Measurements from ENCODE around the gene NDFIP1. TPM values are rescaled to one million over a fixed set of nuclear protein-coding genes. Genes with fewer than 3 reads are reported as not detected.

The NDFIP1 gene
- total RNA-seq, 1 donor from 2014 or later: 62.1 TPM

DNA sequence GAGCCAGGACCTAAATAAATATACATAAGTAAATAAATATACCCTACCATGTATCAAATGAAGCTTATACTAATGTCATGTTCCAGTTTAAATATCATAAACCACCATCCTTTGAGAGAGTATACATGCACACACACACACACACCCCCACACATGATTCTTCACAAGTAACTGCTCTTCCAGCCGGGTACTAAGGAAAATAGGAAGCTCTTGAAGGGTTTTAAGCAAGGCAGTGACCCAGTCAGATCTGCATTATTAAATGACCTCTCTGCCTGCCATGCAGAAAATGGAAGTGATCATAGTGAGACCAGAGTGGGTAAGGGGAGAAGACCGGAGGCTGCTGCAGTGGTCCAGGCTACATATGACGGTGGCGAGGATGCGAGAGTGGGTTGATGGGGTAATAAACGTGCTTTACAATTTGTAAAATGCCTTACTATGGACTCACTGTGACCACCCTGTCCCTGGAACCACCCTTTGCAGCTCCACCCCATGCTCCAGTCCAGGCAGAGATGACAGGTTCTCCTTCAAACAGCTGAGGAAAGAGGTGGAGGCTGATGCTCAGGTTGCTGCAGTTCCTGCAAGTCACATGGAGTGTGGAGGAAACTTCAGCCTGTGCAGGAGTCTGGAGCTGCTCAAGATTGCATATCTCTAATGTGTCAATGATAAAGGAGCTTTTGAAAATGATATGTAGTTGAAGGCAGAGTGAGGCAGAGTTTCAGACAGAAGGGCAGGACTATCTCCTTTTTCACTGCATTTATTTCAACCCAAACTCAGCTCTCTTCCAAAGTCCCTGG is 38.8 kb upstream of the NDFIP1 start:
- no peak overlapping the region for H3K4me3 ChIP-seq
- TF ChIP-seq, protein P1, sequence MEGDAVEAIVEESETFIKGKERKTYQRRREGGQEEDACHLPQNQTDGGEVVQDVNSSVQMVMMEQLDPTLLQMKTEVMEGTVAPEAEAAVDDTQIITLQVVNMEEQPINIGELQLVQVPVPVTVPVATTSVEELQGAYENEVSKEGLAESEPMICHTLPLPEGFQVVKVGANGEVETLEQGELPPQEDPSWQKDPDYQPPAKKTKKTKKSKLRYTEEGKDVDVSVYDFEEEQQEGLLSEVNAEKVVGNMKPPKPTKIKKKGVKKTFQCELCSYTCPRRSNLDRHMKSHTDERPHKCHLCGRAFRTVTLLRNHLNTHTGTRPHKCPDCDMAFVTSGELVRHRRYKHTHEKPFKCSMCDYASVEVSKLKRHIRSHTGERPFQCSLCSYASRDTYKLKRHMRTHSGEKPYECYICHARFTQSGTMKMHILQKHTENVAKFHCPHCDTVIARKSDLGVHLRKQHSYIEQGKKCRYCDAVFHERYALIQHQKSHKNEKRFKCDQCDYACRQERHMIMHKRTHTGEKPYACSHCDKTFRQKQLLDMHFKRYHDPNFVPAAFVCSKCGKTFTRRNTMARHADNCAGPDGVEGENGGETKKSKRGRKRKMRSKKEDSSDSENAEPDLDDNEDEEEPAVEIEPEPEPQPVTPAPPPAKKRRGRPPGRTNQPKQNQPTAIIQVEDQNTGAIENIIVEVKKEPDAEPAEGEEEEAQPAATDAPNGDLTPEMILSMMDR (IDR thresholded peaks at IDR 0.05; ENCODE audit: borderline replicate concordance): no peak
- intact Hi-C loops (cut with micrococcal nuclease): no loop called here
- no peaks in the 10 kb centered on the region for H3K9me3 ChIP-seq (replicated peaks)
- H3K4me1 ChIP-seq: no peaks in the 10 kb centered on the region
- no peak for DNase-seq
- no peak overlapping the region for H3K27ac ChIP-seq (replicated peaks)
- no peaks in the 10 kb centered on the region for H3K27me3 ChIP-seq (ENCODE audit: low read depth)
- no peaks in the 10 kb centered on the region for H3K36me3 ChIP-seq

DNA sequence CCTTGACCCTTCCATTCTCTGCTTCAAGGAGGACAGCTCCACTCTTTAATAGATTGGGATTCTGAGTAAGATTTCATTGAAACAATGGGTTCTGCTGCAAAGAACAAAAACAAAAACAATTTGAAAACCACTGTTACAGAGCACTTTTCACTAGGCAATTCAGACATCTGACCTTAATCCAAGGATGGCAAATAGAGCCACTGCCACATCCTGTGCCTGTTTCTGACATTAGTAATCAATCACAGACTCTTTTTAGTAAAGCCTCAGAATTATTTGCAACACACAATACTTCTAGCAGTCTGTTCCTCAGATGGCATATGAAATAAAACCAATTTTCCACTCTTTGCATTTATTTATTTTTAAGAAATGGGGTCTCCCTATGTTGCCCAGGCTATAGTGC is 37.8 kb upstream of the NDFIP1 start:
- no peaks in the 10 kb centered on the region for H3K36me3 ChIP-seq
- no peak overlapping the region for H3K27ac ChIP-seq (replicated peaks)
- TF ChIP-seq, protein P1 (IDR thresholded peaks at IDR 0.05; ENCODE audit: borderline replicate concordance): no peak
- no peak for DNase-seq
- H3K4me1 ChIP-seq: no peaks in the 10 kb centered on the region
- intact Hi-C loops (cut with micrococcal nuclease): no loop called here
- no peaks in the 10 kb centered on the region for H3K27me3 ChIP-seq (ENCODE audit: low read depth)
- no peaks in the 10 kb centered on the region for H3K9me3 ChIP-seq (replicated peaks)
- no peak overlapping the region for H3K4me3 ChIP-seq

DNA sequence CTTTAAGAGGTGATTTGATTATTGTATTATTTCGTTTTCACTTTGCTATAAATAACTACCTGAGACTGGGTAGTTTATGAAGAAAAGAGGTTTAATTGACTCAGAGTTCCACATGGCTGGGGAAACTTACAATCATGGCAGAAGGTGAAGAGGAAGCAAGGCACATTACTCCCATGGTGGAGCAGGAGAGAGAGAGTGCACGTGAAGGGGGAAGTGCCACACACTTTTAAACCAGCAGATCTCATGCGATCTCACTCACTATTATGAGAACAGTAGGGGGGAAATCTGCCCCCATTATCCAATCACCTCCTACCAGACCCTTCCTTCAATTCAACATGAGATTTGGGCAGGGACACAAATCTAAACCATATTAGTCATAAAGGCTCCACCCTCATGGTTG is 36.1 kb upstream of the NDFIP1 start:
- H3K36me3 ChIP-seq: no peaks in the 10 kb centered on the region
- H3K27me3 ChIP-seq (ENCODE audit: low read depth): no peaks in the 10 kb centered on the region
- no peaks in the 10 kb centered on the region for H3K4me1 ChIP-seq
- TF ChIP-seq, protein P1 (IDR thresholded peaks at IDR 0.05; ENCODE audit: borderline replicate concordance): no peak
- no peak overlapping the region for H3K4me3 ChIP-seq
- no peak overlapping the region for H3K27ac ChIP-seq (replicated peaks)
- H3K9me3 ChIP-seq (replicated peaks): no peaks in the 10 kb centered on the region
- intact Hi-C loops (cut with micrococcal nuclease): no loop called here
- no peak for DNase-seq

GRCh38 chr5:142073362-142073988 is 35.1 kb upstream of the NDFIP1 start:
- no peaks in the 10 kb centered on the region for H3K4me1 ChIP-seq
- TF ChIP-seq, protein P1 (IDR thresholded peaks at IDR 0.05; ENCODE audit: borderline replicate concordance): no peak
- H3K36me3 ChIP-seq: no peaks in the 10 kb centered on the region
- H3K27me3 ChIP-seq (ENCODE audit: low read depth): no peaks in the 10 kb centered on the region
- no peak for DNase-seq
- H3K4me3 ChIP-seq: no peak overlapping the region
- intact Hi-C loops (cut with micrococcal nuclease): no loop called here
- no peaks in the 10 kb centered on the region for H3K9me3 ChIP-seq (replicated peaks)
- H3K27ac ChIP-seq (replicated peaks): no peak overlapping the region

DNA sequence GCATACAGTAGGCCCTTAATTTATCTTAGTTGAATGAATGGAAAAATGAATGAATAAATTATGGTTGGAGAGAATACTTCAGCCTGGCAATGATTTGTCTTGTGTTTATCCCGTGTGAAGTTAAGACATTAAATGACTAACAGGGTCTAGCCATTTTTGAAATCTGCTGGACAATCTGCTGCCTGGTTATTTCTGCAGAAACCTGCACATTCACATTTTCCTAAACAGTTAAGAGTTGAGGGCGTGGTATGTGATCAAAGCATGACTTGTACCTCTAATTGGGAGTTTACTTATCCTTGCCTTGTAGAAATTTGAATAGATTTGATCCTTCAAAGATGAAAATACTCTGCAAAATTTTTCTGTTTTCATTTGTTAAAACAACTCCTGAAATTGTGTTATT is 34.6 kb upstream of the NDFIP1 start:
- Histone ChIP-seq H3K4me1 (no peaks in the 10 kb centered on the region), H3K4me3 (no peak overlapping the region), H3K9me3 (replicated peaks) (no peaks in the 10 kb centered on the region), H3K27ac (replicated peaks) (no peak overlapping the region), H3K27me3 (ENCODE audit: low read depth) (no peaks in the 10 kb centered on the region), H3K36me3 (no peaks in the 10 kb centered on the region)
- intact Hi-C loops (cut with micrococcal nuclease): no loop called here
- TF ChIP-seq, protein P1 (IDR thresholded peaks at IDR 0.05; ENCODE audit: borderline replicate concordance): no peak
- DNase-seq: no peak

Measured in left ventricle myocardium inferior (tissue), 1 donor.